Left lobe of liver (tissue), 2 donors: Measurements from ENCODE around the gene NFIX. TPM values are rescaled to one million over a fixed set of nuclear protein-coding genes. Genes with fewer than 3 reads are reported as not detected.
A peak's percentile ranks its signal among the peaks of the same experiment; 100 is the strongest.

ENCODE experiments used
- ATAC-seq: fragments of 200-7000 bp; cut with Tn5 transposase; one replicate; pipeline ENCODE4 v1.9.1; 2020; ENCODE audit warnings: mild to moderate bottlenecking, moderate library complexity
- DNase-seq: peaks from one replicate; pipeline ENCODE4 v3.0.0-alpha.2; 2020; ENCODE audit warnings: low spot score
- total RNA-seq: library from RNA; stranded (reverse); gene quantifications from one replicate; pipeline ENCODE4 v1.2.1, GENCODE V29; 2021
- donor health status: DM: no; HTN: no; CAD: no; lungs with moderate emphysema.
- donor health status: DM: no; HTN: yes; CAD: no.

The NFIX gene
- total RNA-seq, 1 donor from 2014 or later = 41.4 TPM

DNA sequence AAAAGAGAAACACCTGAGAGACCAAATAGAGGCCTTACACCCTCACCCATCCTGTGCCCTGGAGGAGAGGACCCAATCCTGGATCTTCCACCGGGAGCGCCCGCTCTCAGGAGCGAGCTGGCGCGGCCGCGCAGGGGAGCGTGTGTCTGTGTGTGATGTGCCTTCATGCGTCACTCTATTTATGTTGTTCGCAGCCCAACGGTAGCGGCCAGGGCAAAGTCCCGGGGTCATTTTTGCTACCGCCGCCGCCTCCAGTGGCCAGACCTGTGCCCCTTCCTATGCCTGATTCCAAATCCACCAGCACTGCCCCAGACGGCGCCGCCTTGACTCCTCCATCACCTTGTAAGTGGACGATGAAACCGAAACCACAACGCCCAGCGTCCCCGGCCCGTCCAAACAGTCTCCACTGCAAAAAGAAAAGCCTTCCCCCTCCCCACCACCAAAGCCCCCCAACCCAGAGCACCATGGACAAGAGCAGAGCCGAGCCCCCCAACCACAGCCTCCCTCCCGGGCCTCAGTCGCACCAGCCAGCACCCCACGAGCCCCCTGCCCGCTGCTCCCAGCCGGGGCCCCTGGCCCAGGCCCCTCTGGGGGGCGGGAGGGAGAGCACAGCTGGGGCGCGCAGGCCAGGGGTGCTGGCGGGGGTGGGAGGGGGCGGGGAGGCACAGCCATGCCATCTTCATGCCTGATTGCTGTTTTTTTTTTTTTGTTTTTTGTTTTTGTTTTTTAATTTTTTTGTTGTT is 92.7 kb downstream of the NFIX start:
- DNase-seq (peak; percentile 78), ATAC-seq (peak; percentile 73)

- no peak for ATAC-seq
- DNase-seq = no peak
Observed at GRCh38 chr19:13089139-13089856, 94.0 kb downstream of the NFIX start.

DNA sequence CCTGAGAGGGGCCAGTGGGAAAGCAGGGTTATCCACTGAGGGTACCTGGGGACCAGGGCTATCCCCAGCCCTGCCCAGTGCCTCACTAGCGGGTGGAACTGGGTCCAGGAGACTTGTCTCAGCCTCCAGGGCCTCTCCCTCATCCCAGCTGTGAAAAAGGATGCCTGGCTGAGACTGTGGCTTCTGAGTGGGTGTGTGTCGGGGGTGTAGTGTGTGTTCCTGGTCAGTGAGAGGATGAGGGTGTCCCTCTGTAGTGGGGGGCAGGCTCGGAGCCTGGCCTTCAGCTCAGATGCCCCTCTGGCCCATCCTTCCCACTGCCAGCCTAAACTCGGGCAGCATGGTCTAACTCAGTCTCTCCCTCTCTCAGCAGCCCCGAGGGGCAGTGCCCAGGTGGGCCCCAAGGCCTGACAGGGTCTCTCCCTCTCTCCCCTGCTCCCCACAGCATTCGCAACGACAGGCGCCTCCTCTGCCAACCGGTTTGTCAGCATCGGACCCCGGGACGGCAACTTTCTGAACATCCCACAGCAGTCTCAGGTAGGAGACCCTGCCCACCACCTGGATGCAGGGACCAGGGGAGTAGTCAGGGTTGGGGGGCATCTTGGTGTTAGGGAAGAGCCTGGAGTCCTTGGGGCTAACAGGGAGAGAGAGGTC is 94.7 kb downstream of the NFIX start:
- ATAC-seq = no peak
- no peak for DNase-seq

DNA sequence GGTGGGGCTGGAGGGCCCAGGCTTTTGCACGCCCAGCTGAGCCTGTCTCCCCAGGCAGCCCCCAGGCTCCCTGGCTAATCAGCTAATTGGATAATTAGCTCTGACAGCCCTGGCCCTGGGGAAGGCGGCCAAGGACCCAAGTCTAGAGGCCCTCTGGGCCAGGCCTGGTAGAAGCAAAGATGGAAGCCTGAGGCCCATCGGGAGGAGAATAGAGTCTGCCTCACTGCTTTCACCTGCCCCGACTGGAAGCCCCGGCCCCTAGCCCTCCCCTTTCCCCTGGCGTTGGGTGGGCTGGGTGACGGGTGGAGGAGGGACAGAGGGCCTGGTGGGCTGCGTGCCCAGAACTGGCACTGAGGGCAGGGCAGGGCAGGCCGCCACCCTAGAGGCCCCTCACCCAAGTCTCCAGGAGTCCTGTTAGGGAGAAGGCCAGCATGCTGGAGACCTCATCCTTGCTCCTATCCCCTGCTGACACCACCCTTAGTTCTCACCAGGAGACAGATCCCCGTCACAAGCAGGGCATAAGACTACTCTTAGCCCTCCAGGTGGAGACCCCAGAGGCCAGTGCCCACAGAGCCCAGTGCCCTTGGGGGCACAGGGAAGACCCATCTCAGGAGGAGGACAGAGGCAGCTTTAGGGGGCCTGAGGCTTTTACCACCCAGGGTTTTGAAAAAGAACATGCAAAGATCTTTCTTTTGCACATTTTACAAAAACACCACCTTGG is 95.4 kb downstream of the NFIX start:
- DNase-seq = no peak

DNA sequence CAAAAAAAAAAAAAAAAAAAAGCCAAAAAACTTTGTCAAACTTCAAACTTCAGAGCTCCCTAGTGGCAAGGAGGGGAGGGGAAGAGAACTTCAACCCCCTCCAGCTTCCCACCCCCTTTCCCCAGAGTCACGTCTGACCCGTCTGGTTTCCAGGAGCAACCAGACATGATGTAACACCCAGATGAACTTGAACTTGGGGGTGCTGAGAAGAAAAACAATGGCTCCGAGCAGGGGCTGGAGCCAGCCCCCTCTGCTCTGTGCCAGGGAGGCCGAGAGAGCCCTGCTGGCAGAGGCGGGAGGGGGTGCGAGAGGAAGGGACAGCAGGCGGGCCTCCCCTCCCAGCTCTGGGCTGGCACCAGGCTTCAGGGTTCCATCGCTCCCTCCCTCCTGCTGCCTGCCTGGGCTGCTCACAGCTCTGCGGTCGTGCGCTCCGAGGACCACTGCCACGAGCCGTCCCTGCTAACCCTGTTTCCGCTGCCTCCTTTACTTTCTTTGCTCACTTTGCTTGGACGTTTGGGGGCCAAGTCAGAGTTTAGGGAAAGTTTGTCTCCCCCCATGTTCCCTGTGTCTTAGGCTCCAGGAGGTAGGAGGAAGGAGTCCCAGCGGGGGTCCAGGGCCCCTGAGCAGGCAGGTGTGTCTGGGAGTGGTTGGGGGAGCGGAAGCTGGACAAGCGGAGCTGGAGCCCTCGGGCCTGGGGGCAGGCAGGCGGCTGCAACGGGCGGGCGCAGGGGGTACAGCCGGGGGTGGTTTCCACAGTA is 96.3 kb downstream of the NFIX start:
- no peak for DNase-seq
- peak; percentile 1 for ATAC-seq

More for the DNA sequence above, 95.4 kb downstream of the NFIX start:
- ATAC-seq = no peak

DNA sequence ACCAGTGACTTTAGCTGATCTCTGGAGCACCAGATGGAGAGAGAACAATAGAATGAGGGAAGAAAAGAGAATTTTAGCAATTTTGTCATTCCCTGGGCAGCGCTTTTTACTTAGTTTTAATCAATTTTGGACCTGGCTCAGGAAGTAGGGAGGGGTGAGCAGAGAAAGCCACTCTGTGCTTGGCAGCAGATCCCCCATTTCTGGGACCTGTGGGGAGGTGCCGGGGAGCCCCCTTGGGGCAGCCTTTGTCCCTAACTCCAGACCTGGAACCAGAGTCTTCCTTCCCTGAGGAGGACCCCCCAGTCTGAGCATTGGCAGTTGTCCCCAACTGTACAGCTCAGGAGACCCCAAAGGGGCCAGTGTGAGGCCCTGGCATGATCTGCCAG is 96.9 kb downstream of the NFIX start:
- no peak for ATAC-seq
- no peak for DNase-seq

DNA sequence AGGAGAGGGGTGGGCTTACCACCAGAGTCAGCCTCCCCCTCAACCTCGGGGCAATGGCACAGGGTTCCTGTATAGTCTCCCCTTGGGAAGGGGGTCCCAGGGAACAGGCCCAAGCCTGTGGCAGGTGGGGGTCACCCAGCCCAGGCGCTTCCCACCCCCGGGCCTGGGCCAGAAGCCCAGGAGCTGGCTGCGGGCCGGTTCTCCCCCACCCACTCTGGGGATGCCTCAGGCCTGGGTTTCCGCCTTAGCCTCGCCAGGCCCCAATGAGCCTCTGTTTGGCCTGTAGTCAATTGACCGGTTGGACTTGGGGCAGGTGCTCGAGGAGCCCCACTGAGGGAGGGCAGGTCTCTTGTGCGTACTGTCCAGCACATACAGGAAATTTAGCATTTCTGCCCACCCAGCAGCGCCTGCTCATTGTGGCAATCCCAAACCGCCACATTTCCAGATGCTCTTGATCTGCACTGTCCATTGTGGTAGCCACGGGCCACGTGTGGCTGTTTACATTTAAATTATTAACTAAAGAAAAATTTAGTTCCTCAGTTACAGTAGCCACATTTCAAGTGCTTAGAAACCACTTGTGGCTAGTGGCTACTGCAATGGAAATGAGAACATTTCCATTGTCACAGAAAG is 97.4 kb downstream of the NFIX start:
- DNase-seq (no peak), ATAC-seq (no peak)

GRCh38 chr19:13093407-13094105 is 98.3 kb downstream of the NFIX start:
- ATAC-seq = peak; percentile 77

DNA sequence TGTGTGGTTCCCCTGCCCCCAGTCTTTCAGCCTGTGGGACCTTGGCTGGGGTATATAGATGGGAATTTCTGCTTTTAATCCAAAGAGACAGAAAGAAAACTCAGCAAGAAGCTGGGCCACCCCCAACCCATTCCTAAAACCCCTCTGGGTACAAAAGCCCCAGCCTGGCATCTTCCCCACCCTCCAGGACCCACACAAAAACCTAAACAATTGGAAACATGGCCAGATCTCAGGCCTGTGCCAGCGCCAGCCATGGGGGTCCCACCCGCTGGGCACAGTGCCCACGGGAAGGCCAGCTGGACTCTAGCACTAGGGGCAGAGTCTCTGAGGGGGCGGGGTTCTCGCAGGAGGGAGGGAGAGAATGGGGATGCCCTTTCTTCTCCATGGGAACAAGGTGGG is 98.8 kb downstream of the NFIX start:
- DNase-seq (no peak), ATAC-seq (no peak)

More at GRCh38 chr19:13093407-13094105, 98.3 kb downstream of the NFIX start:
- peak; percentile 81 for DNase-seq

DNA sequence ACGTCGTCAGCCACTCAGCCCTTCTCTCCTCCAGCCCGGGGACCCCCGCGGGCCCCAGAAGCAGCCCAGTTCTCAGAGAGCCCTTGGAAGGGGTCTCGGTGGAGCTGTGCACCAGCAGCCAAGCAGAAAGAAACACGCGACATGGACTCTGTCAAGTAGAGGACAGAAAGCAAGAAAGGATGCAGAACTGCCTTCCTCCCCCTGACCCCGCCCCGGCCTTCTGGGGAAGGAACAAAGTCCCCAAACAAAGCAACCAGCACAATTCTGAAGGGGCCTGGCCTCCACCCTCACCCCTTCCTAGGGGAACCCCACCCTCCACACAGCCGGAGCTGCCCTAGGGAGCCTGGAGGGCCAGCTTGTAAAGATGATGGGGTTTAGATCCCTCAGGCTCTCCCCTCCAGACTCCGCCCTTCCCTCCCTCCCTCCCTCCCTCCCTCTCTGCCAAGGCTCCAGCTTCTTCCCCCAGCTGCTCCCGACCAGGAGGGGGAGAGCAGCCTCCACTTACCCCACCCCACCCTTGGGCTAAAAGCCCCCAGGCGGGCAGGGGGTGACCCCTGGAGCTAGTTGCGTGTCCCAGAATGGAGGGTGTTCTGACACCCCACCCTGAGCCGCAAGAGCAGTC is 99.6 kb downstream of the NFIX start:
- DNase-seq (no peak), ATAC-seq (no peak)

DNA sequence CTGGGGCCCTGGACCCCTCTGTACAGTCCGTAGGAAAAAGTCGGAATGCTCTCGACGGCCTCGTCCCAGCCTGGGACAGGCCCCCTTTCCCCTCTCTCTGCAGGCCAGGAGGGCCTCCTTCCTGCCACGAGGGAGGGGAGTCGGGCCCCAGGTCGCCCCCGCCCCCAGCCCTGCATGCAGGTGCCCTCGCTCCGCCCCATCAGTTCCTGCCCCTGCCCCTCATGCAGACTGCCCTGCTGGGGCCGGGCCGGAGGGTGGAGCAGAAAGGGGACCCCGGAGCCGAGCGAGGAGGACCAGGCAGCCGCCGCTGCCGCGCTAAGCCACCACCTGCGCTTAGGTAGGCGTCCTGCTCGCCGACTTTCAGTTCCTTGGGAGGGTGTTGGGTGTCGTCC is 100.1 kb downstream of the NFIX start:
- DNase-seq (no peak), ATAC-seq (no peak)

GRCh38 chr19:13095934-13096927 is 101.0 kb downstream of the NFIX start:
- peak; percentile 58 for ATAC-seq
- no peak for DNase-seq

- ATAC-seq = no peak
- no peak for DNase-seq
Observed at GRCh38 chr19:13097033-13097462, 101.8 kb downstream of the NFIX start.

- DNase-seq = no peak
- ATAC-seq = no peak
Observed at GRCh38 chr19:13097463-13098258, 102.4 kb downstream of the NFIX start.

DNA sequence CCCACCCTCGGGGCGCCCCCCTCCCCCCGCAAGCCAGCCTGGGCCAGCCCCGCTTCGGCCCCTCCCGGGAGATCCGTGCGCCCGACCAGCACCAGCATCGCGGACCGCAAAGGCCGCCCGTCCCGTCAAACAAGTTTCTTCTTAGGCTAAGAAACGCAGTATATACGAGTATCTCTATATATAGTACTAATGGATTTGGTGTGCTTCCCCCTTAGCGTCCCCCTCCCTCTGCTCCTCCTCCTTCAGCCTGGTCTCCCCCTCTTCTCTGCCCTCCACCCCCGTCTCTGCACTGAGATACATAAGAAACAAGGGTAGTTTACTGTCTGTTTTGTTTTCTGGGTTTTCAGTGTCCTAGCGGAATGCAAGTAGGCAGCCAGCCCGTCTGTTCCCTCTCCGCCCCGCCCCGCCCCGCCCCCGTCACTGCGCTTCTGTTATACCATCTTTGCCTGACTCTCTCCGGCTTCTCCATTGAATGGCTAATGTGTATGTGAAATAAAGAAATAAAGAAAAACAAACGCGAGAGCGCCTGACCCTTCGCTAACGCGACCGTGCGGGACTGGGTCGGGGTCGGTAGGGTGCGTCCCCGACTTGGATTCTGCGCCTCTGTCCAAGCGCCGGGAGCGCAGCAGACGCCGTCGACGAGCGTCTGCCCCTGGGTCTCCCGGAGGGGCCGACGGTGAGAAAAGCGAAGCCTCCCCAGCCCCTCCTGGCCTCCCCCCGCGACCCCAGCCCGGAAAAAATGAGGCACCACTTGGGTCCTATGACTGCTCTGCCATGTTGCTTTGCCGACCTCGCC is 103.2 kb downstream of the NFIX start:
- ATAC-seq = no peak

More for the DNA sequence above, 103.2 kb downstream of the NFIX start:
- no peak for DNase-seq
